BJ (cell line): Measurements from ENCODE around the gene MOB3A. TPM values are rescaled to one million over a fixed set of nuclear protein-coding genes. Genes with fewer than 3 reads are reported as not detected.

Source experiments
- CTCF ChIA-PET: fragments of 350-600 bp; formaldehyde crosslinking; extraction: SDS; loops from one replicate; lab custom pipeline; 2021; ENCODE audit warnings: antibody characterized with exemption, inconsistent platforms; lab: Yijun Ruan, JAX
- POLR2A ChIA-PET: fragments of 300-600 bp; sonication (Branson Sonifier 250); formaldehyde crosslinking; extraction: SDS; loops from one replicate; lab custom pipeline; 2021; ENCODE audit warnings: antibody characterized with exemption; lab: Charles Lee
- DNase-seq: peaks from one replicate; pipeline ENCODE4 v3.0.0-alpha.2; 2011; ENCODE audit warnings: low read depth
- H3K27me3 ChIP-seq: 2 replicates; pipeline ENCODE4 v1.6.0; 2011; ENCODE audit warnings: low read length; ENCODE audit not compliant: control insufficient read depth, insufficient read depth
- H3K36me3 ChIP-seq: 2 replicates; pipeline ENCODE4 v1.5.1; 2011; ENCODE audit warnings: low read length; ENCODE audit not compliant: control insufficient read depth, insufficient read depth
- H3K4me3 ChIP-seq: 2 replicates; pipeline ENCODE4 v1.5.1; 2011; ENCODE audit warnings: low read depth, mild to moderate bottlenecking, control low read depth, low read length
- CTCF ChIP-seq: IDR thresholded peaks from 2 replicates; pipeline ENCODE4 v1.5.1; 2011; ENCODE audit warnings: low read depth, mild to moderate bottlenecking, control low read depth, inconsistent platforms, low read length, moderate library complexity; ENCODE audit not compliant: insufficient read depth
- polyA plus RNA-seq: library from polyadenylated mRNA; depleted of rRNA; stranded (reverse); fragments of >200 nt; gene quantifications from 2 replicates; pipeline ENCODE4 v1.2.3, GENCODE V29; 2011

MOB3A gene
- polyA plus RNA-seq, 1 experiment, result 50.5 TPM

GRCh38 chr19:2083174-2083854 is 12.8 kb downstream of the MOB3A start:
- no peaks in the 10 kb centered on the region for H3K27me3 ChIP-seq
- ChIA-PET CTCF (interaction anchor here (1.0 to 1.8 kb wide), 2 partner anchors 14 to 56 kb away, joined by 3 to 11 read pairs; no protein-coding TSS in a partner anchor), POLR2A (no interaction called here)
- no peak for TF ChIP-seq CTCF
- no peak overlapping the region for H3K4me3 ChIP-seq
- peaks cover 13% of the 10 kb centered on the region for H3K36me3 ChIP-seq
- no peak for DNase-seq

GRCh38 chr19:2081873-2082810 is 14.0 kb downstream of the MOB3A start:
- ChIA-PET POLR2A (no interaction called here), CTCF (no interaction called here)
- no peak for TF ChIP-seq CTCF
- Histone ChIP-seq H3K36me3 (peaks cover 19% of the 10 kb centered on the region), H3K27me3 (no peaks in the 10 kb centered on the region), H3K4me3 (no peak overlapping the region)
- no peak for DNase-seq

- Histone ChIP-seq H3K4me3 (no peak overlapping the region), H3K36me3 (peaks cover 25% of the 10 kb centered on the region), H3K27me3 (no peaks in the 10 kb centered on the region)
- no peak for TF ChIP-seq CTCF
- POLR2A ChIA-PET, result no interaction called here
- no peak for DNase-seq
- CTCF ChIA-PET, result no interaction called here
Measured at GRCh38 chr19:2080336-2080988, 15.7 kb downstream of the MOB3A start.

- Histone ChIP-seq H3K36me3 (peaks cover 30% of the 10 kb centered on the region), H3K27me3 (no peaks in the 10 kb centered on the region), H3K4me3 (no peak overlapping the region)
- DNase-seq, result no peak
- no peak for TF ChIP-seq CTCF
- ChIA-PET POLR2A (no interaction called here), CTCF (no interaction called here)
Measured at GRCh38 chr19:2079865-2080301, 16.2 kb downstream of the MOB3A start.
